H1 (cell line): Measurements from ENCODE around the gene SLC16A5. TPM values are rescaled to one million over a fixed set of nuclear protein-coding genes. Genes with fewer than 3 reads are reported as not detected.

Source experiments
- CTCF ChIA-PET: fragments of 300-600 bp; sonication (Branson Sonifier 250); formaldehyde crosslinking; loops from one replicate; lab custom pipeline; 2021; ENCODE audit not compliant: partially characterized antibody; lab: Charles Lee
- POLR2A ChIA-PET: fragments of 300-600 bp; sonication (Branson Sonifier 250); formaldehyde crosslinking; loops from one replicate; lab custom pipeline; 2021; ENCODE audit warnings: inconsistent platforms; ENCODE audit not compliant: partially characterized antibody; lab: Charles Lee
- DNase-seq, 2 experiments: peaks; one replicate each; pipeline versions ENCODE4 v3.0.0 to v3.0.0-alpha.2; 2010 to 2022; ENCODE audit warnings: low spot score in 2 of 2, low read depth in 1 of 2, mixed read lengths in 1 of 2
- FAIRE-seq: peaks from 2 replicates; lab custom pipeline; 2011; peaks lifted over from hg19 to GRCh38; lab: Jason Lieb, UNC
- H2AFZ ChIP-seq: 2 replicates; pipeline ENCODE4 v1.8.1; 2012; ENCODE audit warnings: low read length, inconsistent platforms
- H2AK5ac ChIP-seq: 2 replicates; pipeline ENCODE4 v1.6.1; 2013; ENCODE audit warnings: low read depth, low read length
- H2BK120ac ChIP-seq: replicated peaks from 2 replicates; pipeline ENCODE3; 2013; ENCODE audit warnings: low read depth, low read length, inconsistent platforms
- H2BK12ac ChIP-seq: 2 replicates; pipeline ENCODE4 v1.6.1; 2013; ENCODE audit warnings: low read depth, low read length
- H2BK15ac ChIP-seq: 2 replicates; pipeline ENCODE4 v1.6.1; 2013; ENCODE audit warnings: low read length
- H2BK20ac ChIP-seq: 2 replicates; pipeline ENCODE4 v1.6.1; 2013; ENCODE audit warnings: low read length
- H2BK5ac ChIP-seq: 2 replicates; pipeline ENCODE4 v1.6.1; 2013; ENCODE audit warnings: low read depth, low read length
- H3K14ac ChIP-seq: 2 replicates; pipeline ENCODE4 v1.6.1; 2013; ENCODE audit warnings: inconsistent platforms; ENCODE audit not compliant: insufficient read length
- H3K18ac ChIP-seq: 2 replicates; pipeline ENCODE4 v1.6.1; 2013; ENCODE audit warnings: low read length; ENCODE audit errors: extremely low read depth
- H3K23ac ChIP-seq: 2 replicates; pipeline ENCODE4 v1.6.1; 2013; ENCODE audit warnings: inconsistent platforms; ENCODE audit not compliant: insufficient read length
- H3K23me2 ChIP-seq: 2 replicates; pipeline ENCODE4 v1.6.1; 2013; ENCODE audit warnings: low read depth, low read length
- H3K27ac ChIP-seq: 2 replicates; pipeline ENCODE4 v1.6.1; 2011; ENCODE audit warnings: low read depth, low read length, inconsistent platforms
- H3K27me3 ChIP-seq, 4 experiments: replicated peaks in 1 of 4; 1 replicate in 1 of 4; 2 replicates in 3 of 4; pipeline versions ENCODE4 v1.6.1 to v1.8.1; 2011 to 2013; ENCODE audit warnings: low read length in 3 of 4, mild to moderate bottlenecking in 3 of 4, inconsistent platforms in 2 of 4, mixed read lengths in 2 of 4, moderate library complexity in 1 of 4; ENCODE audit not compliant: control insufficient read depth in 3 of 4, insufficient read depth in 3 of 4; ENCODE audit errors: extremely low read depth in 1 of 4
- H3K36me3 ChIP-seq, 4 experiments: 2 replicates each; pipeline versions ENCODE4 v1.6.1 to v1.8.1; 2011 to 2013; ENCODE audit warnings: mild to moderate bottlenecking in 4 of 4, low read length in 3 of 4, moderate library complexity in 2 of 4, control low read depth in 1 of 4, inconsistent platforms in 1 of 4; ENCODE audit not compliant: insufficient read depth in 4 of 4, control insufficient read depth in 2 of 4
- H3K4ac ChIP-seq: replicated peaks from 2 replicates; pipeline ENCODE3; 2013; ENCODE audit warnings: low read length, low read depth, mixed read lengths, inconsistent platforms; ENCODE audit not compliant: insufficient read length
- H3K4me1 ChIP-seq, 4 experiments: replicated peaks in 1 of 4; 1 replicate in 1 of 4; 2 replicates in 3 of 4; pipeline versions ENCODE4 v1.6.1 to v1.8.1; 2011 to 2013; ENCODE audit warnings: low read length in 3 of 4, inconsistent platforms in 2 of 4, mixed read lengths in 1 of 4; ENCODE audit not compliant: insufficient read depth in 4 of 4, control insufficient read depth in 3 of 4
- H3K4me2 ChIP-seq, 2 experiments: 2 replicates each; pipeline versions ENCODE4 v1.6.1 to v1.8.1; 2011 to 2013; ENCODE audit warnings: low read depth in 2 of 2, low read length in 2 of 2, control low read depth in 1 of 2, inconsistent platforms in 1 of 2, mild to moderate bottlenecking in 1 of 2; ENCODE audit not compliant: insufficient read depth in 1 of 2
- H3K4me3 ChIP-seq, 4 experiments: fragments of 200-600, 300-600 bp in 1 of 4; sonication (generic), shearing (Covaris generic), sonication (Bioruptor Twin) in 1 of 4; 2 replicates each; pipeline versions ENCODE4 v1.5.1 to v1.8.1; 2011 to 2016; ENCODE audit warnings: low read length in 4 of 4, low read depth in 3 of 4, control low read depth in 2 of 4, inconsistent platforms in 2 of 4, mild to moderate bottlenecking in 2 of 4, mixed read lengths in 1 of 4, moderate library complexity in 1 of 4; ENCODE audit not compliant: insufficient read depth in 2 of 4; ENCODE audit errors: extremely low read depth in 1 of 4
- H3K56ac ChIP-seq: replicated peaks from 2 replicates; pipeline ENCODE3; 2013; ENCODE audit warnings: low read depth, mild to moderate bottlenecking, mixed read lengths, low read length, inconsistent platforms; ENCODE audit not compliant: insufficient read length
- H3K79me1 ChIP-seq: 2 replicates; pipeline ENCODE4 v1.6.1; 2013; ENCODE audit warnings: low read depth, low read length, control low read depth
- H3K79me2 ChIP-seq, 2 experiments: 2 replicates each; pipeline versions ENCODE4 v1.6.1 to v1.8.1; 2012 to 2013; ENCODE audit warnings: low read length in 2 of 2, mild to moderate bottlenecking in 2 of 2, inconsistent platforms in 1 of 2; ENCODE audit not compliant: insufficient read depth in 2 of 2, control insufficient read depth in 1 of 2
- H3K9ac ChIP-seq, 4 experiments: replicated peaks in 1 of 4; 1 replicate in 1 of 4; 2 replicates in 3 of 4; pipeline versions ENCODE4 v1.6.1 to v1.8.1; 2011 to 2013; ENCODE audit warnings: low read depth in 3 of 4, low read length in 3 of 4, control low read depth in 2 of 4, mild to moderate bottlenecking in 2 of 4, moderate library complexity in 2 of 4, inconsistent platforms in 1 of 4; ENCODE audit errors: extremely low read depth in 1 of 4
- H3K9me3 ChIP-seq, 2 experiments: 2 replicates each; pipeline versions ENCODE4 v1.6.1 to v1.8.1; 2012 to 2013; ENCODE audit warnings: mild to moderate bottlenecking in 2 of 2, moderate library complexity in 2 of 2, control low read depth in 1 of 2, inconsistent platforms in 1 of 2, low read depth in 1 of 2, low read length in 1 of 2, mixed read lengths in 1 of 2; ENCODE audit not compliant: insufficient read depth in 2 of 2
- H4K20me1 ChIP-seq, 2 experiments: replicated peaks in 1 of 2; 2 replicates each; pipeline versions ENCODE3 to v1.8.1; 2011 to 2013; ENCODE audit warnings: inconsistent platforms in 2 of 2, low read length in 2 of 2, mild to moderate bottlenecking in 1 of 2; ENCODE audit not compliant: insufficient read depth in 2 of 2, control insufficient read depth in 1 of 2
- H4K5ac ChIP-seq: 2 replicates; pipeline ENCODE4 v1.6.1; 2013; ENCODE audit warnings: low read length, low read depth, mixed read lengths, inconsistent platforms; ENCODE audit not compliant: insufficient read length
- H4K8ac ChIP-seq: 2 replicates; pipeline ENCODE4 v1.8.0; 2013; ENCODE audit warnings: mild to moderate bottlenecking, moderate library complexity, low read length, inconsistent platforms; ENCODE audit not compliant: insufficient read depth; ENCODE audit errors: extremely low read depth
- H4K91ac ChIP-seq: replicated peaks from 2 replicates; pipeline ENCODE3; 2013; ENCODE audit warnings: low read length, mixed read lengths, inconsistent platforms; ENCODE audit not compliant: insufficient read length
- EP300 ChIP-seq, 2 experiments: IDR thresholded peaks; 1 replicate in 1 of 2; 2 replicates in 1 of 2; pipeline ENCODE4 v1.6.1; 2011 to 2012; ENCODE audit warnings: low read depth in 2 of 2, low read length in 2 of 2, mild to moderate bottlenecking in 2 of 2, borderline replicate concordance in 1 of 2, inconsistent platforms in 1 of 2, moderate library complexity in 1 of 2
- FOSL1 ChIP-seq: IDR thresholded peaks from 2 replicates; pipeline ENCODE4 v1.6.1; 2011; ENCODE audit warnings: mild to moderate bottlenecking, low read depth, low read length, moderate library complexity; ENCODE audit not compliant: insufficient read depth
- PHF8 ChIP-seq: fragments of 200-600 bp; sonication (generic); conservative IDR thresholded peaks from 2 replicates; pipeline ENCODE4 v1.7.1; 2012; ENCODE audit warnings: low read depth, mild to moderate bottlenecking, inconsistent platforms, low read length, moderate library complexity
- RAD21 ChIP-seq, 2 experiments: IDR thresholded peaks in 1 of 2; conservative IDR thresholded peaks in 1 of 2; 2 replicates each; pipeline ENCODE4 v1.6.1; 2011; ENCODE audit warnings: low read depth in 2 of 2, low read length in 2 of 2, improper control_type of control experiment in 1 of 2, inconsistent platforms in 1 of 2, mild to moderate bottlenecking in 1 of 2, moderate library complexity in 1 of 2
- SRF ChIP-seq: IDR thresholded peaks from 2 replicates; pipeline ENCODE4 v1.6.1; 2011; ENCODE audit warnings: mild to moderate bottlenecking, low read depth, low read length, moderate library complexity
- TEAD4 ChIP-seq: IDR thresholded peaks from 2 replicates; pipeline ENCODE4 v1.6.1; 2012; ENCODE audit warnings: low read depth, low read length, inconsistent platforms, mixed read lengths
- WGBS, 2 experiments: shearing (Covaris generic) in 1 of 2; methylation state at CpG; one replicate each; pipeline versions ENCODE4 v1.1.6 to v1.1.7; 2013 to 2015; ENCODE audit warnings: low lambda C conversion rate in 2 of 2, mixed read lengths in 2 of 2, inconsistent platforms in 1 of 2, low coverage in 1 of 2, missing lambda C conversion rate in 1 of 2; ENCODE audit not compliant: insufficient replicate concordance in 2 of 2, insufficient coverage in 1 of 2, insufficient read length in 1 of 2; ENCODE audit errors: extremely low coverage in 1 of 2, missing lambda C conversion rate in 1 of 2; 5-methylcytosine and 5-hydroxymethylcytosine counted together
- polyA plus RNA-seq, 7 experiments: library from polyadenylated mRNA; depleted of rRNA in 3 of 7; stranded (reverse) in 5 of 7; unstranded in 2 of 7; fragments of >200 nt in 5 of 7; fragments of 200-250 nt in 2 of 7; gene quantifications; 1 replicate in 5 of 7; 2 replicates in 1 of 7; 4 replicates in 1 of 7; pipeline versions ENCODE4 v1.2.1 to v1.2.3, GENCODE V29; 2011 to 2013; ENCODE audit warnings: missing spikeins in 2 of 7, mixed read lengths in 2 of 7
- total RNA-seq: library from RNA; stranded (reverse); fragmentation: NEBNext Ultra II Directional; extraction: Animal tissue kit (Norgen Biotek cat#: 25700); gene quantifications from 2 replicates; pipeline ENCODE4 v1.2.1, GENCODE V29; 2021
- TF ChIP-seq, protein P1 (sequence below): IDR thresholded peaks from 2 replicates; pipeline ENCODE4 v1.6.1; 2012; ENCODE audit warnings: inconsistent platforms
- TF ChIP-seq, protein P2 (sequence below): IDR thresholded peaks from 2 replicates; pipeline ENCODE4 v1.6.1; 2011; ENCODE audit warnings: low read length, improper control_type of control experiment

The SLC16A5 gene
- total and polyA plus RNA-seq, 2 of the 8 experiments (the other 6 are each of a cell fraction or from before 2014, with no cell fraction given): 17.1 to 34.7 TPM

DNA sequence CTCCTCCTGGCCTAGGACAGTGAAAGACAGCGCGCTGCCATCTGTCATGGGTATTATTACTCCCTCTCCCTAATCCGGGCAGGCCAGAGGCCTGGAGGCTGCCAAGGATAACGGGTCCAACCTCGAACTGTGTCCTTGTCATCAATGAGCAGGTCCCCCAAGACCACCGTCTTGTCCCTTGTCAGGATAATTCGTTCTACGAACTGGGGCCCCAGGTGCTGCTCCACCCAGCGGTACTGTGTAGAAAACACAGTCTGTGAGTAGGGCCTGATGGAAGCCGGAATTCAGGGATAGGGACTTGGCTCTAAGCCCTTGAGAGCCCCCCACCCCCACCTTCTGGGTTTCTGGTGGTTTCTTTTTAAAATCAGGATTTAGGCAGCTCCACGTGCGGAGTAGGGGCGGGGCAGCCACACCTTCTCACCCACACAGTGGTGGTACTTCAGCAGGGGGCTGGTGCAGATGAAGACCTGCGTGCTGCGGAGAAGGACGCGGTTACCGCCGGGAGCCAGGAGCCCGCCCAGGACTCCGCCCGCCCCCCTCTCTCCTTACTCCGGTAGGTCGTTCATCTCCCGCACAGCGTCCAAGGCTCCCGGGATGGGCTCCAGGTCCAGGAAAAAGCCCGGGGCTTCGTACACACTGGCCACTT is 43.0 kb downstream of the SLC16A5 start:
- H3K9me3 ChIP-seq: no peaks in the 10 kb centered on the region
- no peak overlapping the region for H3K14ac ChIP-seq
- H4K91ac ChIP-seq: no peak overlapping the region
- H2BK12ac ChIP-seq: no peak overlapping the region
- peak overlapping the region; percentile 75; the same call in 1 of the 2 replicates for H2BK5ac ChIP-seq
- H4K20me1 ChIP-seq: peaks cover 8 to 11% of the 10 kb centered on the region in 2 experiments
- peaks cover 0 to 8% (median 4%) of the 10 kb centered on the region in 4 experiments; a peak in 5 of 7 replicates for H3K4me1 ChIP-seq
- no peaks in the 10 kb centered on the region for H3K27me3 ChIP-seq
- peak overlapping the region; percentile 89 for H4K8ac ChIP-seq
- FAIRE-seq: no peak
- peaks cover 0 to 18% (median 9%) of the 10 kb centered on the region in 4 experiments; a peak in 6 of 8 replicates for H3K36me3 ChIP-seq
- no peak overlapping the region for H2AK5ac ChIP-seq
- no peak overlapping the region for H2BK120ac ChIP-seq
- H3K4ac ChIP-seq: no peak overlapping the region
- H3K4me2 ChIP-seq: peak overlapping the region; percentile 46 to 80
- peak overlapping the region; percentile 69 to 95 (median 74) for H3K4me3 ChIP-seq
- WGBS, 2 experiments: 17% methylated on average over 18 of the region's 29 CpGs; no CpG with 5 or more reads in 1 of the 2 experiments
- H3K27ac ChIP-seq: peak overlapping the region; percentile 81
- no peaks in the 10 kb centered on the region for H3K79me1 ChIP-seq
- peak in 1 of 2 experiments; percentile 79 for DNase-seq
- ChIA-PET POLR2A (interaction anchor here (0.6 to 13.9 kb wide), 27 partner anchors 12 to 1433 kb away, joined by 3 to 134 read pairs (median 4); partner anchors contain the start of genes JPT1, SLC16A5, SUMO2 and TMEM94), CTCF (interaction anchor here (0.6 to 12.9 kb wide), 27 partner anchors 9 to 198 kb away, joined by 3 to 239 read pairs (median 5); partner anchors contain the start of genes ARMC7, MIF4GD, MRPS7 and NUP85)
- no peak overlapping the region for H3K23ac ChIP-seq
- no peak overlapping the region for H2AFZ ChIP-seq
- H3K79me2 ChIP-seq: peaks cover 0 to 9% of the 10 kb centered on the region in 2 experiments; a peak in 1 of 4 replicates
- H3K9ac ChIP-seq: peak overlapping the region; percentile 45 to 95 (median 80); a peak in 6 of 7 replicates
- H3K56ac ChIP-seq: peak overlapping the region; percentile 42
- H4K5ac ChIP-seq: no peak overlapping the region
- H3K23me2 ChIP-seq: peaks cover 3% of the 10 kb centered on the region; the same call in 1 of the 2 replicates
- H3K18ac ChIP-seq: peak overlapping the region; percentile 71
- H2BK15ac ChIP-seq: no peak overlapping the region
- H2BK20ac ChIP-seq: no peak overlapping the region
- 0 out of 2 replicates have a peak, but pooled peaks have one; percentile 11 for TF ChIP-seq TEAD4
- TF ChIP-seq EP300 (IDR thresholded peaks at IDR 0.05; ENCODE audit: borderline replicate concordance in 1 of 2, low read depth in 2 of 2, low read length in 2 of 2): no peak
- TF ChIP-seq SRF: no peak
- TF ChIP-seq PHF8: no peak
- peak; percentile 39 to 50; a peak in 3 of 4 replicates for TF ChIP-seq RAD21 (IDR thresholded peaks at IDR 0.05 in 1 of 2, conservative IDR thresholded peaks at IDR 0.05 in 1 of 2; ENCODE audit: low read depth in 2 of 2, low read length in 2 of 2)
- TF ChIP-seq, protein P1, sequence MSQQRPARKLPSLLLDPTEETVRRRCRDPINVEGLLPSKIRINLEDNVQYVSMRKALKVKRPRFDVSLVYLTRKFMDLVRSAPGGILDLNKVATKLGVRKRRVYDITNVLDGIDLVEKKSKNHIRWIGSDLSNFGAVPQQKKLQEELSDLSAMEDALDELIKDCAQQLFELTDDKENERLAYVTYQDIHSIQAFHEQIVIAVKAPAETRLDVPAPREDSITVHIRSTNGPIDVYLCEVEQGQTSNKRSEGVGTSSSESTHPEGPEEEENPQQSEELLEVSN: no peak
- no peak for TF ChIP-seq FOSL1
- TF ChIP-seq, protein P2, sequence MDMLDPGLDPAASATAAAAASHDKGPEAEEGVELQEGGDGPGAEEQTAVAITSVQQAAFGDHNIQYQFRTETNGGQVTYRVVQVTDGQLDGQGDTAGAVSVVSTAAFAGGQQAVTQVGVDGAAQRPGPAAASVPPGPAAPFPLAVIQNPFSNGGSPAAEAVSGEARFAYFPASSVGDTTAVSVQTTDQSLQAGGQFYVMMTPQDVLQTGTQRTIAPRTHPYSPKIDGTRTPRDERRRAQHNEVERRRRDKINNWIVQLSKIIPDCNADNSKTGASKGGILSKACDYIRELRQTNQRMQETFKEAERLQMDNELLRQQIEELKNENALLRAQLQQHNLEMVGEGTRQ: no peak
